Neuronal stem cell (in vitro differentiated cells): ENCODE data around the gene EIF2S2.

Source experiments
- DNase-seq: peaks from one replicate; pipeline ENCODE4 v3.0.0-alpha.2; 2013; ENCODE audit warnings: low spot score
- H2AFZ ChIP-seq: one replicate; pipeline ENCODE4 v1.6.1; 2013; ENCODE audit warnings: mild to moderate bottlenecking, low read length, inconsistent platforms
- H2AK5ac ChIP-seq: 2 replicates; pipeline ENCODE4 v1.6.1; 2013; ENCODE audit warnings: low read depth, mild to moderate bottlenecking, inconsistent platforms, low read length, moderate library complexity, mixed read lengths
- H2BK120ac ChIP-seq: 2 replicates; pipeline ENCODE4 v1.6.1; 2013; ENCODE audit warnings: low read depth, mild to moderate bottlenecking, inconsistent platforms, low read length, moderate library complexity, mixed read lengths
- H2BK12ac ChIP-seq: one replicate; pipeline ENCODE4 v1.6.1; 2013; ENCODE audit warnings: low read length, inconsistent platforms
- H2BK15ac ChIP-seq: 2 replicates; pipeline ENCODE4 v1.6.1; 2013; ENCODE audit warnings: mild to moderate bottlenecking, low read length, inconsistent platforms, mixed read lengths
- H2BK5ac ChIP-seq: one replicate; pipeline ENCODE4 v1.6.1; 2013; ENCODE audit warnings: inconsistent platforms, mild to moderate bottlenecking, low read length, moderate library complexity
- H3K14ac ChIP-seq: one replicate; pipeline ENCODE4 v1.6.1; 2013; ENCODE audit warnings: low read length, inconsistent platforms
- H3K18ac ChIP-seq: 2 replicates; pipeline ENCODE4 v1.6.1; 2013; ENCODE audit warnings: low read length, inconsistent platforms
- H3K23ac ChIP-seq: 2 replicates; pipeline ENCODE4 v1.6.1; 2013; ENCODE audit warnings: low read depth, mild to moderate bottlenecking, mixed read lengths, low read length, inconsistent platforms; ENCODE audit not compliant: poor library complexity
- H3K27ac ChIP-seq: replicated peaks from 3 replicates; pipeline ENCODE4 v1.5.1; 2013; ENCODE audit warnings: low read length, inconsistent platforms
- H3K27me3 ChIP-seq, 3 experiments: 2 replicates each; pipeline ENCODE4 v1.6.1; 2013; ENCODE audit warnings: low read length in 3 of 3, mild to moderate bottlenecking in 2 of 3, inconsistent platforms in 1 of 3, low read depth in 1 of 3, mixed read lengths in 1 of 3, moderate library complexity in 1 of 3; ENCODE audit not compliant: control insufficient read depth in 3 of 3, insufficient read depth in 3 of 3
- H3K36me3 ChIP-seq, 2 donors: replicated peaks in 1 of 2; 2 replicates each; pipeline ENCODE4 v1.6.1; 2013; ENCODE audit warnings: low read length in 2 of 2; ENCODE audit not compliant: control insufficient read depth in 2 of 2, insufficient read depth in 2 of 2
- H3K4ac ChIP-seq: 2 replicates; pipeline ENCODE4 v1.6.1; 2013; ENCODE audit warnings: inconsistent platforms, mild to moderate bottlenecking, low read length, moderate library complexity
- H3K4me1 ChIP-seq, 2 donors: 1 replicate in 1 of 2; 2 replicates in 1 of 2; pipeline ENCODE4 v1.6.1; 2013; ENCODE audit warnings: low read length in 2 of 2, low read depth in 1 of 2; ENCODE audit not compliant: control insufficient read depth in 2 of 2, insufficient read depth in 1 of 2
- H3K4me2 ChIP-seq: one replicate; pipeline ENCODE4 v1.6.1; 2013; ENCODE audit warnings: mild to moderate bottlenecking, low read length, inconsistent platforms; ENCODE audit not compliant: insufficient read depth, poor library complexity, severe bottlenecking
- H3K4me3 ChIP-seq, 2 donors: 2 replicates each; pipeline ENCODE4 v1.5.1; 2013; ENCODE audit warnings: low read length in 2 of 2, mild to moderate bottlenecking in 2 of 2, inconsistent platforms in 1 of 2, moderate library complexity in 1 of 2
- H3K79me1 ChIP-seq: one replicate; pipeline ENCODE4 v1.6.1; 2013; ENCODE audit warnings: low read depth, mild to moderate bottlenecking, inconsistent platforms, low read length, moderate library complexity
- H3K9ac ChIP-seq: one replicate; pipeline ENCODE4 v1.6.1; 2013; ENCODE audit warnings: mild to moderate bottlenecking, low read depth, low read length, inconsistent platforms; ENCODE audit not compliant: poor library complexity
- H3K9me3 ChIP-seq, 2 donors: replicated peaks in 1 of 2; 2 replicates each; pipeline versions ENCODE3 to v1.6.1; 2013; ENCODE audit warnings: low read length in 2 of 2, mild to moderate bottlenecking in 2 of 2, inconsistent platforms in 1 of 2, low read depth in 1 of 2, mixed read lengths in 1 of 2, moderate library complexity in 1 of 2; ENCODE audit not compliant: control insufficient read depth in 2 of 2, insufficient read depth in 1 of 2
- H4K8ac ChIP-seq: one replicate; pipeline ENCODE4 v1.6.1; 2013; ENCODE audit warnings: low read depth, mild to moderate bottlenecking, inconsistent platforms, low read length, moderate library complexity
- H4K91ac ChIP-seq: one replicate; pipeline ENCODE4 v1.6.1; 2013; ENCODE audit warnings: low read length, low read depth, mild to moderate bottlenecking, inconsistent platforms; ENCODE audit not compliant: poor library complexity
- WGBS, 2 donors: extraction: QIAGEN DNeasy Blood & Tissue Kit; methylation state at CpG; one replicate each; pipeline ENCODE4 v1.1.7; 2013; ENCODE audit warnings: missing lambda C conversion rate in 2 of 2, mixed read lengths in 1 of 2; ENCODE audit not compliant: insufficient read length in 2 of 2, insufficient replicate concordance in 1 of 2; ENCODE audit errors: extremely low coverage in 2 of 2; 5-methylcytosine and 5-hydroxymethylcytosine counted together

EIF2S2 gene

DNA sequence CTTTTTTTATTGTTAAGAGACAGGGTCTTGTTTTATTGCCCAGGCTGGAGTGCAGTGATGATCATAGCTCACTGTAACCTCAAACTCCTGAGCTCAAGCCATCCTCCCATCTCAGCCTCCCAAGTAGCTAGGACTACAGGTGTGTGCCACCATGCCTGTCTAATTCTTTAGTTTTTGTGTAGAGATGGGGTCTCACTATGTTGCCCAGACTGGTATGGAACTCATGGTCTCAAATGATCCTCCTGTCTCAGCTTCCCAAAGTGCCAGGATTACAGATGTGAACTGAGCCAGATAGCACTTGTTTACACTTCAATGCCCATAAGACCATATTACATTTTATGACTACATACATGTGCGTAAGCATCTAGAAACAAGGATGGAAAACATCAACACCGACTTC is 18.1 kb downstream of the EIF2S2 start:
- Histone ChIP-seq H3K4me1 (no peaks in the 10 kb centered on the region), H2AK5ac (no peak overlapping the region), H4K8ac (no peak overlapping the region), H3K4me3 (no peak overlapping the region), H2BK15ac (no peak overlapping the region), H4K91ac (no peak overlapping the region), H3K18ac (no peak overlapping the region), H3K4ac (no peak overlapping the region), H3K9ac (no peak overlapping the region), H3K9me3 (no peaks in the 10 kb centered on the region), H2BK120ac (no peak overlapping the region), H3K79me1 (peaks cover under 1% of the 10 kb centered on the region), H3K23ac (no peak overlapping the region), H3K14ac (no peak overlapping the region), H3K27me3 (no peaks in the 10 kb centered on the region), H3K27ac (no peak overlapping the region), H3K36me3 (peaks cover 38 to 99% of the 10 kb centered on the region in 2 donors), H2BK12ac (no peak overlapping the region), H2BK5ac (no peak overlapping the region), H2AFZ (no peak overlapping the region), H3K4me2 (no peak overlapping the region)
- no CpG with 5 or more reads among the region's 2 CpGs for WGBS, 2 donors
- DNase-seq, result no peak

- Histone ChIP-seq H3K4me3 (no peak overlapping the region), H2BK15ac (no peak overlapping the region), H3K27ac (no peak overlapping the region), H2AFZ (no peak overlapping the region), H2AK5ac (no peak overlapping the region), H2BK5ac (no peak overlapping the region), H3K9ac (no peak overlapping the region), H3K4ac (no peak overlapping the region), H3K27me3 (no peaks in the 10 kb centered on the region), H4K91ac (no peak overlapping the region), H3K4me1 (no peaks in the 10 kb centered on the region), H3K18ac (no peak overlapping the region), H4K8ac (no peak overlapping the region), H3K14ac (no peak overlapping the region), H3K36me3 (peaks cover 37 to 98% of the 10 kb centered on the region in 2 donors), H3K4me2 (no peak overlapping the region), H3K23ac (no peak overlapping the region), H3K9me3 (no peaks in the 10 kb centered on the region), H3K79me1 (no peaks in the 10 kb centered on the region), H2BK120ac (no peak overlapping the region), H2BK12ac (no peak overlapping the region)
- no peak for DNase-seq
- WGBS, 2 donors, result no CpG with 5 or more reads among the region's 6 CpGs
These were observed 20.3 kb downstream of the EIF2S2 start for GRCh38 chr20:34091637-34092200.

DNA sequence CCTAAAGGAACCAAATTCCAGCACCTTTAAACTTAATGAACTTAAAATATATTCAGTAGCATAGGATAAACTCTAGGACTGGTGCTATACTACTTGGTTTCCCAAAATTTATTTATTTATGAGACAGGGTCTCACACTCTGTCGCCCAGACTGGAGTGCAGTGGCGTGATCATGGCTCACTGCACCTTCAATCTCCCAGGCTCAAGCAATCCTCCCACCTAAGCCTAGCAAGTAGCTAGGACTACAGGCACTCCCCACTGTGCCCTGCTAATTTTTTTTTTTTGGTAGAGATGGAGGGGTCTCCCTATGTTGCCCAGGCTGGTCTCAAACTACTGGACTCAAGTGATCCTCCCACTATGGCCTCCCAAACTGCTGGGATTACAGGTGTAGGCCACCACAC is 21.4 kb downstream of the EIF2S2 start:
- Histone ChIP-seq H3K9me3 (no peaks in the 10 kb centered on the region), H2BK12ac (no peak overlapping the region), H3K23ac (no peak overlapping the region), H3K14ac (no peak overlapping the region), H3K36me3 (peaks cover 29 to 98% of the 10 kb centered on the region in 2 donors), H2AK5ac (no peak overlapping the region), H3K4ac (no peak overlapping the region), H2BK15ac (no peak overlapping the region), H2BK5ac (no peak overlapping the region), H4K91ac (no peak overlapping the region), H3K4me3 (no peak overlapping the region), H3K9ac (no peak overlapping the region), H3K18ac (no peak overlapping the region), H2AFZ (no peak overlapping the region), H2BK120ac (no peak overlapping the region), H3K79me1 (no peaks in the 10 kb centered on the region), H3K27ac (no peak overlapping the region), H3K4me1 (no peaks in the 10 kb centered on the region), H4K8ac (no peak overlapping the region), H3K4me2 (no peak overlapping the region), H3K27me3 (no peaks in the 10 kb centered on the region)
- WGBS, 2 donors, result no CpG with 5 or more reads among the region's 2 CpGs
- no peak for DNase-seq

DNA sequence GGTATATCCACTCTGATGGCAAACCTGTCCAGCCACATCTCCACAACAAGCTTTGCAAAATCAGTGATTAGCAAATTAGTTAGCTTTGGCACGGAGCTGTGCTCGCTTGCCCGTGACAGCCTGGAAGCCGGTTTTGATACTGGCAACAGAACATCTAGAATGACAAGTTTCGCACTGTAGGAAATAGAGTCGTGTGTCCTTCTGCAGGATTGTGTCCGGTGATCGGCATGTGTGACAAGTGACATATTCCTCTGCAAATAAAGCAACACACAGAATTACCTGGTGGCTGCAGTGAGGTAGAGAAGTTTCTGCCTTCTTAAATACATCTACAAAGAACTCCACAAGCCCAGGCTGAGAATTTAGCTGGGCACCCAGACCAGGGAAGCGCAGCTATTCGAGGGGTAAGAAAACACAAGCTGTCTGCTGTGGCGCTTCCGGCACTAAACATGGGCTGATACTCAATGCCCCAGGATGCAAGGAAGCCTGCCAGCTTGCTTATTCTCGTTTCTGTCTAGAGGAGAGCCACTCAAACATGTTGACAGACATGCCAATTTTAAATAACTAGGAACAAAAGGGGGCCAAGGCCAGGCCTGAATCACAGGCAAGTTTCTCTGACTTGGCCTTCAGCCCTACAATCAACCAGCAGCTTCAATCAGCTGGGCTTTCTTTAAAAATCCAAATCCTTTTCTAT is 22.2 kb downstream of the EIF2S2 start:
- Histone ChIP-seq H3K27me3 (no peaks in the 10 kb centered on the region), H2BK15ac (no peak overlapping the region), H2AFZ (no peak overlapping the region), H3K14ac (no peak overlapping the region), H2BK12ac (no peak overlapping the region), H2AK5ac (no peak overlapping the region), H2BK5ac (no peak overlapping the region), H3K4me3 (no peak overlapping the region), H3K27ac (no peak overlapping the region), H3K36me3 (peaks cover 30 to 95% of the 10 kb centered on the region in 2 donors), H2BK120ac (no peak overlapping the region), H3K4me1 (no peaks in the 10 kb centered on the region), H3K4ac (no peak overlapping the region), H4K91ac (no peak overlapping the region), H3K4me2 (no peak overlapping the region), H3K23ac (no peak overlapping the region), H3K9ac (no peak overlapping the region), H3K18ac (no peak overlapping the region), H4K8ac (no peak overlapping the region), H3K79me1 (no peaks in the 10 kb centered on the region), H3K9me3 (no peaks in the 10 kb centered on the region)
- WGBS, 2 donors, result no CpG with 5 or more reads among the region's 13 CpGs
- no peak for DNase-seq
